H9 (cell line): ENCODE results near the gene TMTC1. TPM values are rescaled to one million over a fixed set of nuclear protein-coding genes. Genes with fewer than 3 reads are reported as not detected.

Experiments used
- DNase-seq: peaks from one replicate; pipeline ENCODE4 v3.0.0-alpha.2; 2017
- H2AFZ ChIP-seq: one replicate; pipeline ENCODE4 v1.6.1; 2013; ENCODE audit warnings: mild to moderate bottlenecking, low read length, control low read depth, moderate library complexity
- H2AK5ac ChIP-seq: 2 replicates; pipeline ENCODE4 v1.6.1; 2013; ENCODE audit warnings: low read length, control low read depth, mixed read lengths; ENCODE audit not compliant: insufficient read length
- H2BK120ac ChIP-seq: one replicate; pipeline ENCODE4 v1.6.1; 2013; ENCODE audit warnings: low read depth, mild to moderate bottlenecking, low read length, control low read depth, inconsistent platforms; ENCODE audit not compliant: poor library complexity, severe bottlenecking
- H2BK12ac ChIP-seq: 2 replicates; pipeline ENCODE4 v1.6.1; 2013; ENCODE audit warnings: low read length, control low read depth, mixed read lengths, low read depth; ENCODE audit not compliant: insufficient read length
- H2BK15ac ChIP-seq: 2 replicates; pipeline ENCODE4 v1.6.1; 2013; ENCODE audit warnings: low read depth, low read length, control low read depth
- H2BK20ac ChIP-seq: one replicate; pipeline ENCODE4 v1.6.1; 2013; ENCODE audit warnings: low read depth, mild to moderate bottlenecking, low read length, control low read depth, inconsistent platforms; ENCODE audit not compliant: poor library complexity, severe bottlenecking
- H2BK5ac ChIP-seq: 2 replicates; pipeline ENCODE4 v1.6.1; 2013; ENCODE audit warnings: low read length, control low read depth, mixed read lengths; ENCODE audit not compliant: insufficient read length
- H3K14ac ChIP-seq: 2 replicates; pipeline ENCODE4 v1.6.1; 2013; ENCODE audit warnings: low read length, control low read depth; ENCODE audit not compliant: insufficient read depth
- H3K18ac ChIP-seq: 2 replicates; pipeline ENCODE4 v1.6.1; 2013; ENCODE audit warnings: low read depth, mild to moderate bottlenecking, mixed read lengths, low read length, control low read depth; ENCODE audit not compliant: insufficient read length
- H3K23ac ChIP-seq: 2 replicates; pipeline ENCODE4 v1.6.1; 2013; ENCODE audit warnings: low read length, control low read depth, mixed read lengths, low read depth; ENCODE audit not compliant: insufficient read length
- H3K23me2 ChIP-seq: 2 replicates; pipeline ENCODE4 v1.6.1; 2013; ENCODE audit warnings: low read depth, mild to moderate bottlenecking, mixed read lengths, low read length, control low read depth; ENCODE audit not compliant: insufficient read length, poor library complexity, severe bottlenecking
- H3K27ac ChIP-seq: 2 replicates; pipeline ENCODE4 v1.5.1; 2013; ENCODE audit warnings: low read length, control low read depth, mixed read lengths, low read depth; ENCODE audit not compliant: insufficient read length
- H3K27me3 ChIP-seq: 2 replicates; pipeline ENCODE4 v1.6.1; 2013; ENCODE audit warnings: low read length, control low read depth, inconsistent platforms; ENCODE audit not compliant: insufficient read depth
- H3K4ac ChIP-seq: 2 replicates; pipeline ENCODE4 v1.6.1; 2013; ENCODE audit warnings: low read depth, mild to moderate bottlenecking, control low read depth, inconsistent platforms, low read length, moderate library complexity
- H3K4me1 ChIP-seq: 2 replicates; pipeline ENCODE4 v1.6.1; 2013; ENCODE audit warnings: low read length, control low read depth, inconsistent platforms; ENCODE audit not compliant: insufficient read depth
- H3K4me2 ChIP-seq: 2 replicates; pipeline ENCODE4 v1.6.1; 2013; ENCODE audit warnings: low read length, control low read depth, mixed read lengths; ENCODE audit not compliant: insufficient read length, insufficient read depth
- H3K56ac ChIP-seq: 2 replicates; pipeline ENCODE4 v1.6.1; 2013; ENCODE audit warnings: low read depth, mild to moderate bottlenecking, mixed read lengths, low read length, control low read depth; ENCODE audit not compliant: insufficient read length
- H3K79me1 ChIP-seq: 2 replicates; pipeline ENCODE4 v1.6.1; 2013; ENCODE audit warnings: low read depth, mild to moderate bottlenecking, moderate library complexity, low read length, control low read depth, inconsistent platforms; ENCODE audit not compliant: insufficient read depth, poor library complexity, severe bottlenecking
- H3K79me2 ChIP-seq: 2 replicates; pipeline ENCODE4 v1.6.1; 2013; ENCODE audit warnings: low read length, control low read depth, inconsistent platforms; ENCODE audit not compliant: insufficient read depth
- H3K9ac ChIP-seq: 2 replicates; pipeline ENCODE4 v1.6.1; 2013; ENCODE audit warnings: low read length, control low read depth, mixed read lengths; ENCODE audit not compliant: insufficient read length; ENCODE audit errors: extremely low read depth
- H3K9me3 ChIP-seq: one replicate; pipeline ENCODE4 v1.6.1; 2013; ENCODE audit warnings: low read depth, low read length, inconsistent platforms; ENCODE audit not compliant: control insufficient read depth
- H3T11ph ChIP-seq: one replicate; pipeline ENCODE4 v1.6.1; 2013; ENCODE audit warnings: mild to moderate bottlenecking, low read length, control low read depth, inconsistent platforms
- H4K20me1 ChIP-seq: one replicate; pipeline ENCODE4 v1.6.1; 2013; ENCODE audit not compliant: control insufficient read depth, insufficient read length, insufficient read depth
- H4K5ac ChIP-seq: 2 replicates; pipeline ENCODE4 v1.6.1; 2013; ENCODE audit warnings: low read depth, mild to moderate bottlenecking, mixed read lengths, low read length, control low read depth; ENCODE audit not compliant: insufficient read length
- H4K8ac ChIP-seq: replicated peaks from 2 replicates; pipeline ENCODE4 v1.6.1; 2013; ENCODE audit warnings: low read length, control low read depth, mixed read lengths, low read depth; ENCODE audit not compliant: insufficient read length
- H4K91ac ChIP-seq: 2 replicates; pipeline ENCODE4 v1.6.1; 2013; ENCODE audit warnings: low read depth, mild to moderate bottlenecking, moderate library complexity, mixed read lengths, low read length, control low read depth; ENCODE audit not compliant: insufficient read length
- H3K27ac Mint-ChIP-seq, 3 experiments: 2 replicates in 2 of 3; 3 replicates in 1 of 3; pipeline ENCODE4 v1.8.0; 2020 to 2021; ENCODE audit warnings: mixed read lengths in 3 of 3, mild to moderate bottlenecking in 1 of 3, moderate library complexity in 1 of 3
- H3K27me3 Mint-ChIP-seq: 2 replicates; pipeline ENCODE4 v1.8.0; 2021; ENCODE audit warnings: low read depth, mild to moderate bottlenecking, moderate library complexity, mixed read lengths
- H3K36me3 Mint-ChIP-seq, 3 experiments: 2 replicates in 2 of 3; 3 replicates in 1 of 3; pipeline ENCODE4 v1.8.0; 2020 to 2021; ENCODE audit warnings: low read depth in 3 of 3, mixed read lengths in 3 of 3; ENCODE audit not compliant: insufficient read depth in 1 of 3
- H3K4me1 Mint-ChIP-seq, 2 experiments: 2 replicates each; pipeline ENCODE4 v1.8.0; 2020; ENCODE audit warnings: mixed read lengths in 2 of 2
- H3K4me3 Mint-ChIP-seq, 2 experiments: 2 replicates in 1 of 2; 3 replicates in 1 of 2; pipeline ENCODE4 v1.8.0; 2020 to 2021; ENCODE audit warnings: mild to moderate bottlenecking in 2 of 2, mixed read lengths in 2 of 2, moderate library complexity in 1 of 2
- H3K9me3 Mint-ChIP-seq, 2 experiments: 2 replicates in 1 of 2; 3 replicates in 1 of 2; pipeline ENCODE4 v1.8.0; 2020; ENCODE audit warnings: mild to moderate bottlenecking in 2 of 2, mixed read lengths in 2 of 2, moderate library complexity in 1 of 2
- WGBS: extraction: QIAGEN DNeasy Blood & Tissue Kit; methylation state at CpG from one replicate; pipeline ENCODE4 v1.1.7; 2013; ENCODE audit warnings: missing lambda C conversion rate, low lambda C conversion rate, mixed read lengths; ENCODE audit not compliant: insufficient read length; ENCODE audit errors: extremely low coverage; 5-methylcytosine and 5-hydroxymethylcytosine counted together
- total RNA-seq: library from RNA; stranded (reverse); gene quantifications from 2 replicates; pipeline ENCODE4 v1.2.1, GENCODE V29; 2021
- TF ChIP-seq, protein P1 (sequence below): fragments of 200-600 bp; sonication (generic); conservative IDR thresholded peaks from 3 replicates; pipeline ENCODE4 v1.8.0; 2021; ENCODE audit warnings: antibody characterized with exemption, mild to moderate bottlenecking

TMTC1 gene
- total RNA-seq, 1 experiment from 2014 or later = 16.1 TPM

- H4K91ac ChIP-seq = no peak overlapping the region
- H3K4ac ChIP-seq = no peak overlapping the region
- H3K9me3 ChIP-seq = no peaks in the 10 kb centered on the region
- H2AFZ ChIP-seq = no peak overlapping the region
- no peak overlapping the region for H4K5ac ChIP-seq
- WGBS = no CpG with 5 or more reads among the region's 6 CpGs
- no peaks in the 10 kb centered on the region for H4K20me1 ChIP-seq
- Mint-ChIP-seq H3K4me3 (no peak overlapping the region), H3K36me3 (peaks cover 17 to 28% (median 24%) of the 10 kb centered on the region in 3 experiments), H3K27me3 (no peaks in the 10 kb centered on the region), H3K27ac (no peak overlapping the region), H3K9me3 (peaks cover 8 to 13% of the 10 kb centered on the region in 2 experiments; a peak in 4 of 5 replicates), H3K4me1 (peaks cover 7 to 18% of the 10 kb centered on the region in 2 experiments)
- no peaks in the 10 kb centered on the region for H3K79me1 ChIP-seq
- no peaks in the 10 kb centered on the region for H3K79me2 ChIP-seq
- no peak overlapping the region for H2BK5ac ChIP-seq
- no peaks in the 10 kb centered on the region; the same call in 1 of the 2 replicates for H3K4me1 ChIP-seq
- TF ChIP-seq, protein P1, sequence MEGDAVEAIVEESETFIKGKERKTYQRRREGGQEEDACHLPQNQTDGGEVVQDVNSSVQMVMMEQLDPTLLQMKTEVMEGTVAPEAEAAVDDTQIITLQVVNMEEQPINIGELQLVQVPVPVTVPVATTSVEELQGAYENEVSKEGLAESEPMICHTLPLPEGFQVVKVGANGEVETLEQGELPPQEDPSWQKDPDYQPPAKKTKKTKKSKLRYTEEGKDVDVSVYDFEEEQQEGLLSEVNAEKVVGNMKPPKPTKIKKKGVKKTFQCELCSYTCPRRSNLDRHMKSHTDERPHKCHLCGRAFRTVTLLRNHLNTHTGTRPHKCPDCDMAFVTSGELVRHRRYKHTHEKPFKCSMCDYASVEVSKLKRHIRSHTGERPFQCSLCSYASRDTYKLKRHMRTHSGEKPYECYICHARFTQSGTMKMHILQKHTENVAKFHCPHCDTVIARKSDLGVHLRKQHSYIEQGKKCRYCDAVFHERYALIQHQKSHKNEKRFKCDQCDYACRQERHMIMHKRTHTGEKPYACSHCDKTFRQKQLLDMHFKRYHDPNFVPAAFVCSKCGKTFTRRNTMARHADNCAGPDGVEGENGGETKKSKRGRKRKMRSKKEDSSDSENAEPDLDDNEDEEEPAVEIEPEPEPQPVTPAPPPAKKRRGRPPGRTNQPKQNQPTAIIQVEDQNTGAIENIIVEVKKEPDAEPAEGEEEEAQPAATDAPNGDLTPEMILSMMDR = no peak
- H3K4me2 ChIP-seq = no peak overlapping the region
- H3K23ac ChIP-seq = no peak overlapping the region
- no peak overlapping the region for H3K18ac ChIP-seq
- no peaks in the 10 kb centered on the region for H3K27me3 ChIP-seq
- no peak overlapping the region for H2BK12ac ChIP-seq
- no peak overlapping the region for H4K8ac ChIP-seq
- H3K56ac ChIP-seq = no peak overlapping the region
- no peak overlapping the region for H2AK5ac ChIP-seq
- H3K23me2 ChIP-seq = no peaks in the 10 kb centered on the region
- H2BK15ac ChIP-seq = no peak overlapping the region
- DNase-seq = no peak
- H3K14ac ChIP-seq = no peak overlapping the region
- H3K9ac ChIP-seq = no peak overlapping the region
- no peak overlapping the region for H3T11ph ChIP-seq
- no peak overlapping the region for H2BK20ac ChIP-seq
- no peak overlapping the region for H3K27ac ChIP-seq
- no peak overlapping the region for H2BK120ac ChIP-seq
Measured at GRCh38 chr12:29566441-29566840, 217.3 kb downstream of the TMTC1 start.
